Stimulated activated CD4-positive, alpha-beta T cell treated with anti-CD3 and anti-CD28 coated beads, Interleukin-1b, Interleukin-23, amount 100 ng/mL, for 24 hours (primary cell): ENCODE data around the gene MAP4K4.

Experiments used
- DNase-seq, 4 experiments: peaks; one replicate each; pipeline ENCODE4 v3.0.0-alpha.2; 2020; ENCODE audit warnings: low read depth in 4 of 4, low spot score in 1 of 4

The MAP4K4 gene

DNA sequence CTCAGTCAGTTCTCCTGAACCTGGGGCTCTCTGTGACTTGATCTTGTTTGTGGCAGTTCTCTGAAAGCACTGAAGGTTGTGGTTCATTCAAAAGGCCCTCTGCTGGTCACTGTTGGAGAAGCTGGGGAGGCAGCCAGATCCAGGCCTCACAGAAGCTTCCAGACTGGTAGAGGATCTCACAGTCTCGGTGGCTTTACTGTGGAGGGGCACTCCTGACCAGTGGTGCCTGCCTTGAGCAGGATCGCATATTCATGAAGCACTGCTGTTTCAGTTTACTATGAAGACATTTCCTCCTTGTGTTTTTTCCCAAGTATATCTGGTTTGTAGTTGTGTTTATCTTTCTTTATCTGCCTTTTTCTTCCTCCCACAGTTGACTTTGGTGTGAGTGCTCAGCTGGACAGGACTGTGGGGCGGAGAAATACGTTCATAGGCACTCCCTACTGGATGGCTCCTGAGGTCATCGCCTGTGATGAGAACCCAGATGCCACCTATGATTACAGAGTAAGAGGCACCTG lies 133.9 kb downstream of the MAP4K4 start:
- peak; percentile 17 to 39 (median 31) for DNase-seq

GRCh38 chr2:101832114-101832513 lies 134.6 kb downstream of the MAP4K4 start:
- no peak for DNase-seq

DNA sequence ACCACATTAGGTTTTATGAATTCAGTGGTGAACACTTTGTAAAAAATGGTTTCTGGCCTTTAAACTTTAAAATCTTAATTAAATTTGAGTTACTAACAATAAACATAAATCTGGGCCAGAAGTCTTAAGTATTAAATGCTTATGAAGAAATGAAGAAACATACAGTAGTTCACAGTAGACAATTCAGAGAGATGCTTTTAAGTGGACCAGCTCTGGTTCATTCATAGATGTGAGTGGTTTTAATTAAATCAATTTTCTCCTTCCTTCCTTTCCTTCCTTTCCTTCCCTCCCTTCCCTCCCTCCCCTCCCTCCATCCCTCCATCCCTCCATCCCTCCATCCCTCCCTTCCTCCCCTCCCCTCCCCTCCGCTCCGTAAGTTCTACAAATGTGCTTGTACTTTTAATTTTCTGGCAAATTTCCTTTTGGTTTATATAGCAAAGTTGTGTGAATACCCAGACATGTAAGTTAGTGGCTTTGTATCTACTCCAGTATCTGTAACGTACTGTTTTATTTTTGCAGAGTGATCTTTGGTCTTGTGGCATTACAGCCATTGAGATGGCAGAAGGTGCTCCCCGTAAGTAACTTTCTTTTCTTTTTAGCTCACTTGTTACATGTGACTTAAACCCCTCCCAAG lies 136.5 kb downstream of the MAP4K4 start:
- no peak for DNase-seq

- no peak for DNase-seq
Measured at GRCh38 chr2:101837354-101837753, 139.8 kb downstream of the MAP4K4 start.

DNA sequence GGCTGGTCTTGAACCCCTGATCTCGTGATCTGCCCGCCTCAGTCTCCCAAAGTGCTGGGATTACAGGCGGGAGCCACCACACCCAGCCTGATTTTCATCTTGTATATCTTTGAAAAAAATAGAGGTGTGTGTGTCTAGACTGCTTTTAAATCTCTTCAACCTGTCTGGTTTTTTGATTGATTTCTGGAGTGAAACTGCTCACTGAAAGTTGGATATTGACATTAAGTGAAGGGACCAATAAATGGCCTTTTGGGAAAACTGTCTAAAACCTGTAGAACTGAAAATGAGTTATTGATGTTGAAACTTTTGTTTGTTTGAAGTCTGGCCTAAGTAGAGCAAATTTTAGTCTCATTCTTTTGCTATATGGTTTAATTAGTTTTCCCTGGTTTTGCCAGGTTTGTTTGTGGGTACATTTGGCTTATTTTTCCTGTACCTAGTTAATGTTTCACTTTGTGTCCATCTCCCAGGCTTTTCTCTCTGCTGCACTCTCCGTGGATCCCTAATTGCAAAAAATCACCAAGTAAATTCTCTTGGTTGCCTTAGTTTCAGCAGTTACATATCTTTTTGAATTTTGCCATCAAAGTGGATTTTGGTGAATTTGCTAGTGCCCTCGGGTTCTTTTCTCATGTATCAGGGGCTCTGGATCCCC lies 144.3 kb downstream of the MAP4K4 start:
- no peak for DNase-seq

- no peak for DNase-seq
Measured at GRCh38 chr2:101842471-101842870, 145.0 kb downstream of the MAP4K4 start.

- DNase-seq: no peak
Measured at GRCh38 chr2:101843048-101843447, 145.5 kb downstream of the MAP4K4 start.

- DNase-seq: no peak
Measured at GRCh38 chr2:101843471-101843870, 146.0 kb downstream of the MAP4K4 start.

DNA sequence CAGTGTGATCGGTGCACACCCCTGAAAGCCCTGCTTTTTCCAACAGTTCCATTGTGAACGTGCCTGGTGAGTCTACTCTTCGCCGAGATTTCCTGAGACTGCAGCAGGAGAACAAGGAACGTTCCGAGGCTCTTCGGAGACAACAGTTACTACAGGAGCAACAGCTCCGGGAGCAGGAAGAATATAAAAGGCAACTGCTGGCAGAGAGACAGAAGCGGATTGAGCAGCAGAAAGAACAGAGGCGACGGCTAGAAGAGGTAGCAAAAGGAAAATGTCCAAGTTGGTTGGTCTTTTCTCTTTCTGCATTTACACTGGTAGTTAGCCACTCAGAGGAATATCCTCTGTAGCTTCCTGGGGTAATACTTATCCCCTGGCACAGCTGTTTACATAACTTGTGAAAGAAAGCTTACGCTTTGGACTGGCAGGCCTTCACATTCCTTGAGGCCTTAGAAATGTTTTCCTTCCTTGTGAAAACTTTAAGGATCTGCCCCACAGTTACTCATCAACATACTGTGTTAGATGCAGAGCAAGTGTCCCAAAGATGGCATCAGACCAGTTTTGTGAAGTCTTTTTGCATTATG lies 146.6 kb downstream of the MAP4K4 start:
- DNase-seq: no peak

DNA sequence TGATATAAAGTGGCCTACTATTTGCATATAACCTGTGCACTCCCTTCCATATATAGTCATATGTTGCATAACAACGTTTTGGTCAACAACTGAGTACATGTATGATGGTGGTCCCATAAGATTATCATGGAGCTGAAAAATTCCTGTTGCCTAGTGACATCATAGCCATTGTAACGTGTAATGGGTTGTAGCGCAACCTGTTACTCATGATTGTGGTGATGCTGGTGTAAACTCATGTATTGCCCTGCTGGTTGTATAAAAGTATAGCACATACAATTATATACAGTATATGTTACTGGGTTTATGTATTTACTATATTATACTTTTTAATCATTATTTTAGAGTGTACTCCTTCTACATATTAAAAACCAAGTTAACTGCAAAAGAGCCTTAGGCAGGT lies 149.5 kb downstream of the MAP4K4 start:
- no peak for DNase-seq

GRCh38 chr2:101847661-101848339 lies 150.3 kb downstream of the MAP4K4 start:
- no peak for DNase-seq

DNA sequence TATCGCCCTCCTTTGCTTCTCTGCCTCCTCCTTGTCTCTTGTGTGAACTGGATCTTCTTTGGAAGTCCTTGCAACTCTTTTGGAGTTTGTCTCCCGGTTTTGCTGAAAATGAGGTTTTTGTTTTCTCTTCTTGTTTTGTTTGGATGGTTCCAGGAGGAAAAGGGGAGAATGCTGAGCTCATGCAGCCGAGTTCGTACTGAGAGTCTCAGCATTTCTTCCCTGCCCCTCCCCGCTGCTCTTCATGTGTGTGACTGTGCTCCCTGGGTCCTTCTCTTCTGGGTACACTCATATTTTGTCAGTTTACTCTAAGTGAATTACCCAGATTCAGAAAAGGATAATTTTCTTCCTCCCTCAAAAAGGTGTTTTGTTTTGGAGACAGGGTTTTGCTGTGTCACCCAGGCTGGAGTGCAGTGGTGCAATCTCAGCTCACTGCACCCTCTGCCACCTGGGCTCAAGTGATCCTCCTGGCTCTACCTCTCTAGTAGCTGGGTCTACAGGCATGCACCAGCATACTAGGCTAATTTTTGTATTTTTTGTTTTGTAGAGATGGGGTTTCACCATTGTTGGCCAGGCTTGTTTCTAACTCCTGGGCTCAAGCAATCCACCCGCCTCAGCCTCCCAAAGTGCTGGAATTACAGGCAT lies 151.4 kb downstream of the MAP4K4 start:
- no peak for DNase-seq

GRCh38 chr2:101850450-101850849 lies 152.9 kb downstream of the MAP4K4 start:
- DNase-seq: no peak

- DNase-seq: no peak
Measured at GRCh38 chr2:101850991-101851390, 153.5 kb downstream of the MAP4K4 start.

- DNase-seq: no peak
Measured at GRCh38 chr2:101852824-101853223, 155.3 kb downstream of the MAP4K4 start.

DNA sequence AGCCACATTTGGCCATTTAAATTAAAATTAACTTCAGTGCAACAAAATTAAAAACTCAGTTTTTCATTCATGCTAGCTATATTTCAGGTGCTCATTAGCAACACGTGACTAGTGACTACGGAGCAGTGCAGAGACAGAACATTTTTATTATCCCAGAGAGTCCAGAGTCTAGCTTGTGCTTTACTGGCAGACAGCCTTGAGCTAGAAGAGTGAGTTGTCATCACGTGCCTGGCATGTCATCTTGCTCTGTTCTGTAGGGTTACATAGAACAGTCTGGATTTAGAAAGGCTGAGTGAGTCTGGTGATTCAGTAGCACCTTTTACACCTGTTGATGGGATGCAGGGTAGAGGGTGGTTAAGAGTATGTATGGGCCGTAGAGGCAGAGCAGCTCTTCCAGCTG lies 157.4 kb downstream of the MAP4K4 start:
- no peak for DNase-seq

DNA sequence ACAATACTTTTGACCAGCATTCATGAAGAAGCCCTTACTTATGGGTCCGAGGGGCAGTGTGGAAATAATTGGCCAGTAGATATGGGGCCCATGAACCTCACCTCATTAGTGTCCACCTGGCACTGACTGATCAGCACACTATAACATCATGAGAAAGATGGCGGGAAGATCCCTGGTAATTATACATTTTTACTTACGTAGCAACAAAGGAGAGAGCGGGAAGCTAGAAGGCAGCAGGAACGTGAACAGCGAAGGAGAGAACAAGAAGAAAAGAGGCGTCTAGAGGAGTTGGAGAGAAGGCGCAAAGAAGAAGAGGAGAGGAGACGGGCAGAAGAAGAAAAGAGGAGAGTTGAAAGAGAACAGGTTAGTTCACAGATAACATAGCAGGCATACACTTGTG lies 158.3 kb downstream of the MAP4K4 start:
- no peak for DNase-seq

DNA sequence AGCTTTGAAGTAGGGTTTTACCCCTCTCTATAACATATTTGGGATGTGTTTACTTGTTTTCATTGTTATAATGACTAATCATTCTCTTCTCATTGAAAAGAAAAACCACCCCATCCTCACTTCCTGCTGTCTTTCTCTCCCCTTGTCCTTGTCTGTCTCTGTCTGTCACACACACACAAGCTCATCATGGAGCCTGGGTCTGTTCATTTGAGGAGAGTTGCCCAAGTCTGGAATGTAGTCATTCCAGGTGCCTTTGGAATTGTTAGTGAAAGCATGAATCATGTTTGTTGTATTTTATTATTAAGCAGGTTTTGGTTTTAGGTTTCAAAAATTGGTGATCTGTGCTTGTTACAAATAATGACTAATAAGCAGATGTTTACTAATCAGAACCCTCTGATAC lies 160.7 kb downstream of the MAP4K4 start:
- DNase-seq: no peak

DNA sequence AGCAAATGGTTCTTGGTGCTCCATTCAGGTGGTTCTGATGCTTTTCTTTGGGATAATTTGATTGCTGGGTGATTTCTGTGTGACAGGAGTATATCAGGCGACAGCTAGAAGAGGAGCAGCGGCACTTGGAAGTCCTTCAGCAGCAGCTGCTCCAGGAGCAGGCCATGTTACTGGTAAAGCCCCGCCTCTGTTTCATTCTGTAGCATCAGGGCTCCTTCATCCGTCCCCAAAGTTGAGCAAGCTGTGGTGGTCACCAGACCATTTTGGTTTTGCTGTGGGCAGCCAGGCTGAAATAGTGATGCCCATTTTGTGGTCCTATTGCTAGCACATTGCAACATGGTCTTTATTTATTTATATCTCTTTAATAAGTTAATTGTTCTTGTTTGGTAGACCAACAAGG lies 161.4 kb downstream of the MAP4K4 start:
- no peak for DNase-seq

DNA sequence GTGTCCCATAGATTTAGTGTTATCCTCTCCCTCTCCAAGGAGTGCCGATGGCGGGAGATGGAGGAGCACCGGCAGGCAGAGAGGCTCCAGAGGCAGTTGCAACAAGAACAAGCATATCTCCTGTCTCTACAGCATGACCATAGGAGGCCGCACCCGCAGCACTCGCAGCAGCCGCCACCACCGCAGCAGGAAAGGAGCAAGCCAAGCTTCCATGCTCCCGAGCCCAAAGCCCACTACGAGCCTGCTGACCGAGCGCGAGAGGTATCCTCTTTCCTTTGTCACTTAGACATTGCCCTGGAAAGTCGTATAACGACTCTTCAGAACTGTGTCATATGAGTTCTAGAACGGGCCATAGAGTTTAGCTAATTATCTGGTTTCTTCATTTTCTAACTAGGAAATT lies 162.1 kb downstream of the MAP4K4 start:
- no peak for DNase-seq

DNA sequence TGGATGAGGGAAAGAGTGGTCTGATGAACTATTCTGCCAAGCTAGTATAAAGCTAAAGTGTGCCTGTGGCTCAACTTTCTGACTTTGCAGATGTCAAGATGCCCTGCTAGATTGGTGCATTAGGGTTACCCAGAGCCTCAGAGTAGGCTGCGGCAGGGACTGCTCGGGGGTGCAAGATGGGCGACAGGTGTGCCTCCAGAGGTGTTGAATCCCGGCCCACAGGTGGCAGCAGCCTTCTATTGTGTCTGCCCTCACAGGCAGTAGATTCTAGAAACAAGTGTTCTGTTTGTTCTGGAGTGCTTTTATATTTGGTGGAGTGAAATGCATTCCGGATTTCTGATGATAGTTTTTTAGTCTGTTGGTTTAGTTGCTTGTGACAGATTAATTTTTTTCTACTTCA lies 162.7 kb downstream of the MAP4K4 start:
- no peak for DNase-seq

GRCh38 chr2:101860782-101861181 lies 163.3 kb downstream of the MAP4K4 start:
- DNase-seq: no peak
